NCI-H146 treated with DMSO at 0.1 percent for 48 hours (cell line): ENCODE measurements around the gene PLEKHB1.
"Not testable (repeated sequence)": the region's sequence is repeated elsewhere in the genome, so short reads cannot be mapped to it uniquely, and the experiment has no call there.

Experiments used
- DNase-seq: peaks from one replicate; lab custom pipeline; 2025; ENCODE audit not compliant: unreplicated experiment; lab: John Stamatoyannopoulos, UW

PLEKHB1 gene

GRCh38 chr11:73670808-73671207 is 24.4 kb downstream of the PLEKHB1 start:
- no peak for DNase-seq

GRCh38 chr11:73671701-73672100 is 25.3 kb downstream of the PLEKHB1 start:
- DNase-seq, result no peak

GRCh38 chr11:73676552-73676951 is 30.2 kb downstream of the PLEKHB1 start:
- DNase-seq, result not testable (repeated sequence)

GRCh38 chr11:73680687-73681086 is 34.3 kb downstream of the PLEKHB1 start:
- no peak for DNase-seq

GRCh38 chr11:73693899-73694525 is 47.6 kb downstream of the PLEKHB1 start:
- no peak for DNase-seq

GRCh38 chr11:73705053-73705452 is 58.7 kb downstream of the PLEKHB1 start:
- DNase-seq, result no peak

GRCh38 chr11:73710964-73711363 is 64.6 kb downstream of the PLEKHB1 start:
- DNase-seq, result no peak
